Ishikawa (cell line): ENCODE measurements around the gene LYZL1.

Experiments used
- CEBPB ChIP-seq: IDR thresholded peaks from 2 replicates; pipeline ENCODE4 v1.6.1; 2012
- CREB1 ChIP-seq: IDR thresholded peaks from 2 replicates; pipeline ENCODE4 v1.6.1; 2012; ENCODE audit warnings: low read depth
- EGR1 ChIP-seq: IDR thresholded peaks from 2 replicates; pipeline ENCODE4 v1.6.1; 2012
- EP300 ChIP-seq: IDR thresholded peaks from 2 replicates; pipeline ENCODE4 v1.6.1; 2012; ENCODE audit warnings: borderline replicate concordance
- FOXM1 ChIP-seq: IDR thresholded peaks from 2 replicates; pipeline ENCODE4 v1.6.1; 2012; ENCODE audit warnings: low read depth, borderline replicate concordance
- NFIC ChIP-seq: IDR thresholded peaks from 2 replicates; pipeline ENCODE4 v1.6.1; 2012
- RAD21 ChIP-seq: IDR thresholded peaks from 2 replicates; pipeline ENCODE4 v1.6.1; 2012; ENCODE audit warnings: low read depth
- TAF1 ChIP-seq: IDR thresholded peaks from 2 replicates; pipeline ENCODE4 v1.6.1; 2012; ENCODE audit warnings: low read depth, mild to moderate bottlenecking
- TCF12 ChIP-seq: IDR thresholded peaks from 2 replicates; pipeline ENCODE4 v1.6.1; 2012; ENCODE audit warnings: low read depth
- TEAD4 ChIP-seq: IDR thresholded peaks from 2 replicates; pipeline ENCODE4 v1.6.1; 2012
- YY1 ChIP-seq: IDR thresholded peaks from 2 replicates; pipeline ENCODE4 v1.6.1; 2012; ENCODE audit warnings: low read depth
- ZBTB7A ChIP-seq: IDR thresholded peaks from 2 replicates; pipeline ENCODE4 v1.6.1; 2012; ENCODE audit warnings: low read depth
- TF ChIP-seq, protein P1 (sequence below): IDR thresholded peaks from 2 replicates; pipeline ENCODE4 v1.6.1; 2012
- TF ChIP-seq, protein P2 (sequence below): IDR thresholded peaks from 2 replicates; pipeline ENCODE4 v1.6.1; 2012; ENCODE audit warnings: low read depth, mild to moderate bottlenecking
- TF ChIP-seq, protein P3 (sequence below): IDR thresholded peaks from 2 replicates; pipeline ENCODE4 v1.6.1; 2012

LYZL1 gene

GRCh38 chr10:29253690-29254029, 35.2 kb upstream of the LYZL1 start:
- no peak for TF ChIP-seq EGR1
- no peak for TF ChIP-seq CEBPB
- TF ChIP-seq, protein P1, sequence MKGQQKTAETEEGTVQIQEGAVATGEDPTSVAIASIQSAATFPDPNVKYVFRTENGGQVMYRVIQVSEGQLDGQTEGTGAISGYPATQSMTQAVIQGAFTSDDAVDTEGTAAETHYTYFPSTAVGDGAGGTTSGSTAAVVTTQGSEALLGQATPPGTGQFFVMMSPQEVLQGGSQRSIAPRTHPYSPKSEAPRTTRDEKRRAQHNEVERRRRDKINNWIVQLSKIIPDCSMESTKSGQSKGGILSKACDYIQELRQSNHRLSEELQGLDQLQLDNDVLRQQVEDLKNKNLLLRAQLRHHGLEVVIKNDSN: no peak
- TF ChIP-seq ZBTB7A: no peak
- TF ChIP-seq TCF12: no peak
- no peak for TF ChIP-seq TEAD4
- TF ChIP-seq TAF1: no peak
- TF ChIP-seq YY1: no peak
- TF ChIP-seq, protein P2, sequence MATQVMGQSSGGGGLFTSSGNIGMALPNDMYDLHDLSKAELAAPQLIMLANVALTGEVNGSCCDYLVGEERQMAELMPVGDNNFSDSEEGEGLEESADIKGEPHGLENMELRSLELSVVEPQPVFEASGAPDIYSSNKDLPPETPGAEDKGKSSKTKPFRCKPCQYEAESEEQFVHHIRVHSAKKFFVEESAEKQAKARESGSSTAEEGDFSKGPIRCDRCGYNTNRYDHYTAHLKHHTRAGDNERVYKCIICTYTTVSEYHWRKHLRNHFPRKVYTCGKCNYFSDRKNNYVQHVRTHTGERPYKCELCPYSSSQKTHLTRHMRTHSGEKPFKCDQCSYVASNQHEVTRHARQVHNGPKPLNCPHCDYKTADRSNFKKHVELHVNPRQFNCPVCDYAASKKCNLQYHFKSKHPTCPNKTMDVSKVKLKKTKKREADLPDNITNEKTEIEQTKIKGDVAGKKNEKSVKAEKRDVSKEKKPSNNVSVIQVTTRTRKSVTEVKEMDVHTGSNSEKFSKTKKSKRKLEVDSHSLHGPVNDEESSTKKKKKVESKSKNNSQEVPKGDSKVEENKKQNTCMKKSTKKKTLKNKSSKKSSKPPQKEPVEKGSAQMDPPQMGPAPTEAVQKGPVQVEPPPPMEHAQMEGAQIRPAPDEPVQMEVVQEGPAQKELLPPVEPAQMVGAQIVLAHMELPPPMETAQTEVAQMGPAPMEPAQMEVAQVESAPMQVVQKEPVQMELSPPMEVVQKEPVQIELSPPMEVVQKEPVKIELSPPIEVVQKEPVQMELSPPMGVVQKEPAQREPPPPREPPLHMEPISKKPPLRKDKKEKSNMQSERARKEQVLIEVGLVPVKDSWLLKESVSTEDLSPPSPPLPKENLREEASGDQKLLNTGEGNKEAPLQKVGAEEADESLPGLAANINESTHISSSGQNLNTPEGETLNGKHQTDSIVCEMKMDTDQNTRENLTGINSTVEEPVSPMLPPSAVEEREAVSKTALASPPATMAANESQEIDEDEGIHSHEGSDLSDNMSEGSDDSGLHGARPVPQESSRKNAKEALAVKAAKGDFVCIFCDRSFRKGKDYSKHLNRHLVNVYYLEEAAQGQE: no peak
- TF ChIP-seq, protein P3, sequence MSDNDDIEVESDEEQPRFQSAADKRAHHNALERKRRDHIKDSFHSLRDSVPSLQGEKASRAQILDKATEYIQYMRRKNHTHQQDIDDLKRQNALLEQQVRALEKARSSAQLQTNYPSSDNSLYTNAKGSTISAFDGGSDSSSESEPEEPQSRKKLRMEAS: no peak
- no peak for TF ChIP-seq RAD21
- no peak for TF ChIP-seq FOXM1
- no peak for TF ChIP-seq CREB1
- TF ChIP-seq EP300: no peak
- TF ChIP-seq NFIC: no peak

DNA sequence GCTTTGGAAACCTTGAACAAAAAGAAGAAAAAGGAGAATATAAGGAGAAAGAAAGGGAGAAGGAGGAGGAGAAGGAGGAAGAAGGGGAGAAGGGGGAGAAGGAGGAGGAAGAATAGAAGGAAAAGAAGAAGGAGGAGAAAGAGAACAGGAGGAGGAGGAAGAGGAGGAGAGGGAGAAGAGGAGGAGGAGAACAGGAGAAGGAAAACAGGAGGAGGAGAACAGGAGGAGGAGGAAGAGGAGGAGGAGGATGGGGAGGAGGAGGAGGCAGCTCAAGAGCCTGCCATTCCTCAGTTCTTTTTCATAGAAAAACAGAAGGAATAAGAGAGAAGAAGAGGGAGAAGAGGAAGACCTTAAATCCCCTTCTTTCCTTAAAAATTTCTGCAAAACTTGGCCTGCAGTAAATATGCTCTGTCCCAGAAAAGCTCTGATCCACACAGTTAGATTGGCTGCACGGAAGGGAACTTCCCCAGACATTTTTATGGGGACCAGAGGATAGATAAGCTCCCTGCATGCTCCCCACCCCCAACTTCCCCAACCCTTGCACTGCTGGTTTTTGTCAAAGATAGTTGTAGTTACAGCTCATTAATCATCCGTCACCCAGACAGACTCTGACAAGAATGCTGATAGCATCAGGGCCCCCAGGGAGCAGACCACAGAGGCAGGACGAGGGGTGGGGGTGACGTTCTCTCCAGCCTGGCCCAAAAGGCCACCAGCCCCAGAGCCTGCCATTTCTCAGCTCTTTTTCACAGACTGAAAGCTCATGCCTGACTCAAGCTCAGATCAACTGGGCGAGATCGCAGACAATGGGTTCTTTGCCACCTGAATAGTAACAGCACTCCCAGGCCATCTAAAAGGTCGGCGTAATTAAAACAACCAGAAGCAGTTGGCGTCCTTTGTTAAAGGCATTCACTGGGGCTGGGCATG, 34.5 kb upstream of the LYZL1 start:
- TF ChIP-seq TCF12 (no peak), NFIC (no peak), CEBPB (no peak), TEAD4 (no peak), RAD21 (no peak), TAF1 (no peak), FOXM1 (no peak), EGR1 (no peak), CREB1 (no peak), YY1 (no peak), EP300 (no peak)
- TF ChIP-seq, protein P3: no peak

DNA sequence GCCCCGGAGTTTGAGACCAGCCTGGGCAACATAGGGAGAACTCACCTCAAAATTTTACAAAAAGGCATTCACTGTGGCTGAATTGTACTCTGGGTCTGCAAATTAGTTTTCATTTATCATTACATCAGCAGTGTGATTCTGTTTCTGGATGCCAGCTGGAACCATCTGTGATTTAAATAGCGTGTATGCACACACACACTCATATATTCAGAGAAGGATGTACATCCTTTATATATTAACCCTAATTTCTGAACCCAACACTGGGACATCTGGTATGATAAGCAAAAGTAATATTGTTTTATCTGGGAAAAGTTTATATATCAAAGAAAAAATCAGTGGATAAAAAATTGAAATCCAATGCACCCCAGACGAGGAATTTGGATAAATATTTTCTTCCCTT, 33.8 kb upstream of the LYZL1 start:
- TF ChIP-seq, protein P2: no peak
- TF ChIP-seq, protein P3: no peak
- TF ChIP-seq RAD21 (no peak), CEBPB (no peak), YY1 (no peak), CREB1 (no peak), EGR1 (no peak), ZBTB7A (no peak), FOXM1 (no peak), TAF1 (no peak), NFIC (no peak), EP300 (no peak), TEAD4 (no peak), TCF12 (no peak)
- TF ChIP-seq, protein P1: no peak

DNA sequence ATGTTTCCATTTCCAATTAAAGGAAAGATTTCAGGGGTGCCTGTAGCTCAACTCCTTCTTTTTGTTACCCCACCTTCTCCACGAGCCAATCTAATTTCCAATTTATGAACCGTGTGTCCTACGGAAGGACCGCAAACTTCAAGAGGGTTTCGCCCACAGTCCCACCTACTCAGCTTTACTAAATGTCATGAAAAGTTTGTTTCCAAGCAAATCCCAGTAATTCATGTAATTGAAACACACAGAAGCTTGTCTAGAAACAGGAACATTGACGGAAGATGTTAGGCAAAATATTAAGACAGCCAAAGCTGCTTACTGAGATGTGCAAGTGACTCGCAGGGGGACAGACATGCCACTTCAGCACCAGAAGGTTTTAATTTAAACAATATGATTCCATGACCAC, 32.9 kb upstream of the LYZL1 start:
- TF ChIP-seq TCF12 (no peak), CEBPB (no peak), RAD21 (no peak)
- TF ChIP-seq, protein P2: no peak
